ENCODE measurements around the gene KCNQ1. TPM values are rescaled to one million over a fixed set of nuclear protein-coding genes. Genes with fewer than 3 reads are reported as not detected.

The KCNQ1 gene
- total RNA-seq, 1 experiment from 2014 or later, result not detected

DNA sequence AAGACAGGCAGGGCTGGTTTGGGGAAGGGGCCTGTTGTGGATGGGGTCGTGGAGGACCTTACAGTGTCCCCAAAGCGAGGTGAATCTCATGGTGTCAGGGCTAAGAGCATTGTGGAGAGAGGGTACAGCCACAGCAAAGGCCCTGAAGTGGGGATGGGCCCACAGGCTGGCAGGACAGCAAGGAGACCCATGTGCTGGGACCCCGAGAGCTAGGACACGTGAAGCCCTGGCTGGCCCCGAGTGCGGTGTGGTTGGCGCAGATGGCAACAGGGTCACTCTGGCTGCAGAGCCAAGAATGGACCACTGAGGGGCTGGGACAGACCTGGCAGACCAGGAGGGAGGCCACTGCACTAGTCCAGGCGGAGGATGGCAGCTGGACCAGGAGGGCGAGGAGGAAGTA is 285.0 kb downstream of the KCNQ1 start:
- no peak for DNase-seq
- no peaks in the 10 kb centered on the region for H3K4me1 ChIP-seq
- peaks cover 4% of the 10 kb centered on the region; the same call in 1 of the 2 replicates for H3K27me3 ChIP-seq
- no peak overlapping the region for H3K4me3 ChIP-seq
- no peaks in the 10 kb centered on the region for H3K36me3 ChIP-seq
- H3K27ac ChIP-seq, result no peak overlapping the region
- H3K9me3 ChIP-seq (replicated peaks), result no peaks in the 10 kb centered on the region

DNA sequence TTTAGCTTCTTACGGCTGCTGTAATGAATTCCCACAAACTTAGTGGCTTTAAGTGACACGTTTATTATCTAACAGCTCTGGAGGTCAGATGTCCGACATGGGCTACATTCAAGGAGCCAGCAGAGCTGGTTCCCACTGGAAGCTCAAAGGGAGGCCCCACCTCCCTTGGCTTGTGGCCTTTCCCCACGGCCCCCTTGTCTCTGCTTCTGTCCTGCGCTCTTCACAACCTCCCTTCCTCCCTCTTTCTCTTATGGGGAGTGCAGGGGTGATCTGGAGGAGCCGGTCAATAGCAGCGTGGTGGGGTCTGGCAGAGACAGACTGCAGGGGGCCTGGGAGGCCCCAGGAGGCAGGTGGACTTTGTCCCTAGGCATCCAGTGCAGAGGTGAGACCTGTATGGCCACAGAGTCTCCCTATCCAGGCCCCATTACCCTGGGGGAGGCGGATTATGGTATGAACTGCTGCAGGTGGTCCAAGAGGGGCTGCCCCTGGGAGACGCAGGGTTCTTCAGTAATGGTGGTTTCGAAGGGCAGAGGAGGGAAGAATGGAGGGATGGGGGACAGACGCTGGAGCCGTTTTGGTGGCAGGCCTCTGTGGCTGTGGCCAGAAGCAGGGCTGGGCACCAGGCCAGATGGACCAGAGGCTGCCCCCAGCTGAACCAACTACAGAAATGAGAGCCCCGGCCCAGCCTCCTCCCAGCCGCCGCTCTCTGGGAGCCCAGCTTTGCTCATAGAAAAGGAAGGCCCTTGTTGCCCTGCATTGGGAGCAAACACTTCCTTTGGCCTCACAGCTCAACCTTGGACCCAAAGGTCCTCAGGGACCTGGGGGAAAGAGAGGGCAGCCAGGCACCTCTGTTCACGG is 285.7 kb downstream of the KCNQ1 start:
- H3K4me1 ChIP-seq, result no peaks in the 10 kb centered on the region
- H3K27ac ChIP-seq, result no peak overlapping the region
- no peak overlapping the region for H3K4me3 ChIP-seq
- H3K9me3 ChIP-seq (replicated peaks), result no peaks in the 10 kb centered on the region
- no peak for DNase-seq
- H3K27me3 ChIP-seq, result no peaks in the 10 kb centered on the region
- H3K36me3 ChIP-seq, result no peaks in the 10 kb centered on the region

GRCh38 chr11:2731130-2732125 is 286.6 kb downstream of the KCNQ1 start:
- Histone ChIP-seq H3K27me3 (no peaks in the 10 kb centered on the region), H3K9me3 (replicated peaks) (no peaks in the 10 kb centered on the region), H3K4me3 (no peak overlapping the region), H3K27ac (no peak overlapping the region), H3K4me1 (no peaks in the 10 kb centered on the region), H3K36me3 (no peaks in the 10 kb centered on the region)
- no peak for DNase-seq

DNA sequence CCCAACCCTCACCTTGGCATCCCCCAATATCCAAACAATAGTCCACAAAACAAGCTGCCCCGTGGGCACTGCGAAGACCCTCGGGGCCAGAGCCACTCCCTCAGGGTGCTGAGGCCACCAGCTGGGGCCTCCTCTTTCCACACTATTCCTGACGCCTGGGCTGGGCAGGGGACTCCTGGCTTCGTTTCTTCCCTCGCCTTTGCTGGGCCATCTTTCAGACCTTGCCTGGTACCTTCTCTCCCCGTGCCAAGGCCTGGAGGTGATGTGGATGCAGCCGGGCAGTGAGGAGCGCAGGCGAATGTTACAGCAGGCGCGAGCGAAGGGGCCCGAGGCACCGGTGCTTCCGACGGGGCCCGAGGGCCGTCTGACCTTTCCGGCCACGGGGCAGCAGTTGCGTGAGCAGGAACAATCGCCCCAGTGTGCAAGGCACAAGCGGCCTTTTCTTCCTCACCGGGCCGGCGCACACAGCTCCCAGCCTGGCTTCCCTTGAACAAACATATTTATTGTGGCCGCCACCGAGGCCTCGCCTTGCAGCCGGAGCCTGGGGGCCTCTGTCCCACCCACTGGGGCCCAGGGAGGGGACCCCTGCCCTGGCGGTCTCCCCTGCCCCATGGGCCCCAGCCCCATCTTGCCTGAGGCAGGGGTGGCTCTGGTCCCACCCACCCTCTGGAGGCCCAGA is 287.6 kb downstream of the KCNQ1 start:
- Histone ChIP-seq H3K4me1 (no peaks in the 10 kb centered on the region), H3K36me3 (no peaks in the 10 kb centered on the region), H3K27ac (no peak overlapping the region), H3K4me3 (no peak overlapping the region), H3K27me3 (no peaks in the 10 kb centered on the region), H3K9me3 (replicated peaks) (no peaks in the 10 kb centered on the region)
- no peak for DNase-seq

GRCh38 chr11:2732940-2733628 is 288.3 kb downstream of the KCNQ1 start:
- DNase-seq, result no peak
- no peaks in the 10 kb centered on the region for H3K4me1 ChIP-seq
- no peaks in the 10 kb centered on the region for H3K27me3 ChIP-seq
- H3K9me3 ChIP-seq (replicated peaks), result no peaks in the 10 kb centered on the region
- no peaks in the 10 kb centered on the region for H3K36me3 ChIP-seq
- no peak overlapping the region for H3K27ac ChIP-seq
- H3K4me3 ChIP-seq, result no peak overlapping the region

DNA sequence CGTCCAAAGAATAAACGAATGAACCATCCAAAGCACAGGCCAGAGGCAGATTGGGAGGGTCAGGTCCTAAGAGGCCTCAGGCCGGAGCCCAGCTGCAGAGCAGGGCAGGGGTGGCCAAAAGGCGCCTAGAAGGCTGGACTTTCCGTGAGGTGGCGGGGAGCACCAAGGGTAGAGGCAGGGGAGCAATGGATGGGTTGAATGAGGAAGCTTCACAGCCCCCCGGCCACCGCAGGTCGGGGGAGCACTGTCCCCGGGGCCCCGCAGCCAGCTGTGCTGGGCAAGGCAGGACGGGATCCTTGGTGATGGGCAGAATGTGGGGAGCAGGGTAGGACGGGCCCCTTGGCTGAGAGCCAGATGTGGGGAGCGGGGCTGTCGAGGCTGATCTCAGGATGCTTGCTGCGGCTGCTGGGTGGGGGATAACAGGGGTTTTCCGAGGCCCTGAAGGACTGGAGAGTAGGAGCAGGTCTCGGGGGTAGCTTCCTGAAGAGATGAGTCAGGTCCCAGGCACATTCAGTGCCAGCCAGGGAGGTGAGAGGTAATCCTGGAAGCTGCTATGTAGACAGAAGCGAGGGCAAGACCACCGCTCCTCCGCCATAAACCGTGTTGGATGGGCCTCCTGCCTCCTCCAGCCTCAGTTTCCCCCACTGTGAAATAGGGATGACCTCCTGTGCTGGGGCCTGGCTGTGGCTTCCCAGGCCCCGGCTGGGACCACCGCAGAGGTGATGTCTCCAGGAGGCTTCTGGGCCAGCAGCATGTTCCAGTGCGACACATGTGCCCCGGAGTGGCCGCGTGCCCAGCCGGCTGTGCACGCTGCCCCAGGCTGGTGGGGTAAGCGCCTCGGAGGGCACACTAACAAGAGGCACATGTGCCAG is 289.6 kb downstream of the KCNQ1 start:
- Histone ChIP-seq H3K27me3 (no peaks in the 10 kb centered on the region), H3K4me1 (no peaks in the 10 kb centered on the region), H3K4me3 (no peak overlapping the region), H3K27ac (no peak overlapping the region), H3K9me3 (replicated peaks) (no peaks in the 10 kb centered on the region), H3K36me3 (no peaks in the 10 kb centered on the region)
- DNase-seq, result no peak

- DNase-seq, result no peak
- no peak overlapping the region for H3K4me3 ChIP-seq
- no peaks in the 10 kb centered on the region for H3K9me3 ChIP-seq (replicated peaks)
- H3K4me1 ChIP-seq, result no peaks in the 10 kb centered on the region
- no peaks in the 10 kb centered on the region for H3K36me3 ChIP-seq
- H3K27ac ChIP-seq, result no peak overlapping the region
- H3K27me3 ChIP-seq, result no peaks in the 10 kb centered on the region
Measured at GRCh38 chr11:2735053-2735589, 290.3 kb downstream of the KCNQ1 start.

DNA sequence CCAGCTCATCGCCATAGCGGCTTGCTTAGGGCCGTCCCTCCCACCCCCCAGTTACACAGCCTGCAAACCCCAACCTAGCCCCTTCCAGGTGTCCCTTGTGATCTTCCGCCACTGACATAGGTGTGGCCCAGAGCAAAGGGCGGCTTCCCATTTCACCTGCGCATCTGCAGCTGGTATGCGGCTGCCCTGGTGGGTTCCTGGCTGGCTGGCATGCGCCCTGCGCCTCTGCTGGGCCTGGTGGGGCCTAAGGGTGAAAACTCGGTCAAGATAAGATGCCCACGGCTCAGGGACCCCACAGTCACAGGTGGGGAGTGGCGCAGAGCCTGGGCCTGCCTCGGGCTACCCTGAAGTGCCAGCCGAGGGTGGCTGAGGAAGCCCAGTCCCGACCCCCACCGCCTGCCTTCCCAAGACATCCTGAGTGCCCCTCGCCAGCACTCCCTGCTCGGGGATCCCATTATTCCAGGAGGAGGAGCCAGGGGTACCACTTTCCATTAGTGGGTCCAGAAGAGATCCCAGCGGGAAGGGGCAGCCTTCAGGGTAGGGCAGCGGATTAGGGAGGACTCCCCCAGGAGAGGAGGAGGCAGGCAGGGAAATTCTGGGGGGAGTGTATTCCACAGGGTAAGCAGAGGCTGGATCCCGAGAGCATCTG is 291.9 kb downstream of the KCNQ1 start:
- no peak overlapping the region for H3K4me3 ChIP-seq
- H3K27me3 ChIP-seq, result no peaks in the 10 kb centered on the region
- DNase-seq, result no peak
- no peaks in the 10 kb centered on the region for H3K36me3 ChIP-seq
- H3K4me1 ChIP-seq, result peaks cover under 1% of the 10 kb centered on the region
- H3K9me3 ChIP-seq (replicated peaks), result no peaks in the 10 kb centered on the region
- no peak overlapping the region for H3K27ac ChIP-seq

DNA sequence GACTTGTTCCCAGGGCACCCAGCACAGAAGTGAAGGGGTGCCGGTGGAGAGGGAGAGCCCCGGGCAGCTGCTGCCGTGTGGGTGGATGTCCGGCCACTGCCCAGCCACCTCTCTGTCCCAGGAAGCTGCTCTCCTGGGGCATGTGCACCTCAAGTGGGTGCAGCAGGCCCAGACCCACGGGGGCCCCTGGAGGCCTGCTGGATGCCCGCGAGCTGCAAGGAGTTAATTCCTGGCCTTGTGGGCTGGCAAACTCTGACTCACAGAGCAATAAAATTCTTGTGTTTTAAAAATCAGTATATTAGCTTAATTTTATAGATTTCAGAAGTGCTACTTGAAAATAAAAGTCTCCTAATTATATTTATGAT is 292.4 kb downstream of the KCNQ1 start:
- Histone ChIP-seq H3K36me3 (no peaks in the 10 kb centered on the region), H3K4me1 (peaks cover 5% of the 10 kb centered on the region)
- no peak for DNase-seq

DNA sequence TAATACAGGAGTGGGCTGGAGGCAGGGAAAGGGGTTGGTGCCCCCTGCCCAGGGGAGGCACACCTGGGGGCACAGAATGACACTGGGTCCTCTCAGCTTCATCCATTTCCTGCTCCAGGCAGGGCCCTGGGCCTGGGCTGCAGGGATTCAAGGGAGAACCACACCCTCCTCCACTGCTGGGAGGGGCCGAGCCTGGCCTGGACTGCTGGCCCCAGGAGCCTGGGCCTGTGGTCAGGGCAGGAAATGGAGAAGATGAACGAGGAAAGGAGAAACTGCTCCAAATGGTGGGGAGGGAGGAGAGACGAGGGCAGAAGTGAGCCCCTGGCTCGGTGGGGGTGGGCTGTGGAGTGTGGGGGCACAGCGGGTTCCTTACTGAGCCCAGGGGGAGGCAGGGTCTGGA is 293.1 kb downstream of the KCNQ1 start:
- Histone ChIP-seq H3K36me3 (no peaks in the 10 kb centered on the region), H3K4me3 (no peak overlapping the region), H3K9me3 (replicated peaks) (no peaks in the 10 kb centered on the region), H3K27me3 (0 out of 2 replicates have a peak, but pooled peaks cover 4% of the 10 kb centered on the region), H3K4me1 (peaks cover 5% of the 10 kb centered on the region), H3K27ac (no peak overlapping the region)
- DNase-seq, result no peak

More for the DNA sequence above, 292.4 kb downstream of the KCNQ1 start:
- no peaks in the 10 kb centered on the region for H3K27me3 ChIP-seq
- H3K27ac ChIP-seq, result no peak overlapping the region
- no peak overlapping the region for H3K4me3 ChIP-seq
- H3K9me3 ChIP-seq (replicated peaks), result no peaks in the 10 kb centered on the region

DNA sequence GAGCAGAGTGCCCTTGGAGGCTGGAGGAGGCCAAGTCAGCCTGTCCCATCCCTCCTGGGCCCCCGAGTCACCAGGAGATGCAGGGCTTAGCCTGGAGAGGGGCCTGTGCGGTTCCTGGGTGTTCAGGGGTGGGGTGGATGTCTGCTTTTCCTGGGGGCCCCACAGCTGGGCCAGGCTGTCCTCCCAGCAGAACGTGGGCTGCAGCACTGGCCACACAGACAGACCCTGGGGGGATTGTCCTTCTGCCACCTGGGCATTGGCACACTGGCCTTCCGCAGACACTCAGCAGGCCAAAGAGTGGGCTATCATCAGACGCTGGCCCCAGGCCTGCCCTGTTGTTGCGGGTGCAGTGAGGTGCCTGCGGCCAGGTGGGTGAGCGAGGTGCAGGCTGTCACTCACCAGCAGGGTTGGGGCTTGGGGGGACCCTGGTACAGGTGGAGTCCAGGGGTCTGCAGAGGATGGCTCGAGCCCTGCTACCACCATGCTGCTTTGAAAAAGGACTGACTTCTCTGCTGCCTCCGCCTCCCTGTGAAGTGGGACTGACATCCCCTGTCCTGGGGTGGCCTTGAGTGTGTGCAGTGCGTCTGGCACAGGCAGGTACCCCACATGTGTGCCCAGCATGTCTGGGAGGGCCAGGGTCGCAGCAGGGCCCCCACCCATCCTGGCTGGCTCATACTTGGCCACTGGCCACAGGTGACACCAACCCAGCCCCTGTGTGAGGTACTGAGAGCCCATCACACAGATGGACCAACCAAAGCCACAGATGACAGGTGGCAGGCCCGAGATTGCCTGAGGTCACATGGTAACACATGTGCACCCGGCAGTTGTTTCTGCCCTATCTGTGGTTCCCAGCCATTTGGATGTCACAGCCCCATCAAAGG is 294.0 kb downstream of the KCNQ1 start:
- 0 out of 2 replicates have a peak, but pooled peaks cover 4% of the 10 kb centered on the region for H3K27me3 ChIP-seq
- no peak overlapping the region for H3K27ac ChIP-seq
- H3K4me3 ChIP-seq, result no peak overlapping the region
- H3K4me1 ChIP-seq, result peaks cover 5% of the 10 kb centered on the region
- H3K36me3 ChIP-seq, result no peaks in the 10 kb centered on the region
- no peaks in the 10 kb centered on the region for H3K9me3 ChIP-seq (replicated peaks)
- DNase-seq, result no peak
